ENCODE measurements around the gene ZNF2.

DNA sequence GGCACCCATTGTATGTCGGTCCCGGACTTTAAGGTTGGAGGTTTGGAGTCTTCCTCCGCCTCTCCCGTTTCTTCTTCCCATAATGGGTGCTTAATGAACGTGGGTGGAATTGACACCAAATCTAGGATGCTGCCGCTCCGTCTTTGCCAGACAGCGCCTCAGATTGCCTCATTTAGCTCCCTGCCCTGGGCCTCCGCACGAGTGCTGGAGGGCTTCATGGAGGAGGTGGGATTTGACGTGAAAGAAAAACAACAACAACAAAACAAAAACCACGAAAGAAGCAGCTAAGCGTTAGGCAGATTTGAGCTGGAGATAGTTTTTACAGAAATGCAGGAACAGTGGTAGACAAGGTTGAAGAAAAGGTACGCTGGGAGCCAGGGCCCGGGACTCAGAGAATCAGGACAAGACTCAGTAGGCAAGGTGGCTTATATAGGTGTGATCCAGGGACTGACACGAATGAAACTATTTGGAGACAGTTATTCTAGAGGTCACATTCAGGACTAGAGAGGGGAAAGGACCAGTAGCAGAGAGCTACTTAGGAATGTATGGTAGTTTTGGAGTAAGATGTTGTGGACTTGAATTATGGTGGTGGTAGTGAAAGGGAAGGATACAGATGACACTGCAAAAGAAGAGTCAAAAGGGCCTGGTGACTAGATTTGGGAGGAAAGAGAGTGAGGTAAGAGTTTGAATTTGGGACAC is 605 bp downstream of the ZNF2 start:
- TF ChIP-seq, protein P1, sequence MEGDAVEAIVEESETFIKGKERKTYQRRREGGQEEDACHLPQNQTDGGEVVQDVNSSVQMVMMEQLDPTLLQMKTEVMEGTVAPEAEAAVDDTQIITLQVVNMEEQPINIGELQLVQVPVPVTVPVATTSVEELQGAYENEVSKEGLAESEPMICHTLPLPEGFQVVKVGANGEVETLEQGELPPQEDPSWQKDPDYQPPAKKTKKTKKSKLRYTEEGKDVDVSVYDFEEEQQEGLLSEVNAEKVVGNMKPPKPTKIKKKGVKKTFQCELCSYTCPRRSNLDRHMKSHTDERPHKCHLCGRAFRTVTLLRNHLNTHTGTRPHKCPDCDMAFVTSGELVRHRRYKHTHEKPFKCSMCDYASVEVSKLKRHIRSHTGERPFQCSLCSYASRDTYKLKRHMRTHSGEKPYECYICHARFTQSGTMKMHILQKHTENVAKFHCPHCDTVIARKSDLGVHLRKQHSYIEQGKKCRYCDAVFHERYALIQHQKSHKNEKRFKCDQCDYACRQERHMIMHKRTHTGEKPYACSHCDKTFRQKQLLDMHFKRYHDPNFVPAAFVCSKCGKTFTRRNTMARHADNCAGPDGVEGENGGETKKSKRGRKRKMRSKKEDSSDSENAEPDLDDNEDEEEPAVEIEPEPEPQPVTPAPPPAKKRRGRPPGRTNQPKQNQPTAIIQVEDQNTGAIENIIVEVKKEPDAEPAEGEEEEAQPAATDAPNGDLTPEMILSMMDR (IDR thresholded peaks at IDR 0.05), result no peak
- no peak for TF ChIP-seq POLR2A (IDR thresholded peaks at IDR 0.05)

Measured in heart left ventricle (tissue), 13 donors.